Vagina (tissue), 2 donors: Measurements from ENCODE around the gene NPTX1. TPM values are rescaled to one million over a fixed set of nuclear protein-coding genes. Genes with fewer than 3 reads are reported as not detected.

Experiments
- DNase-seq, 2 donors: peaks; one replicate each; pipeline ENCODE4 v3.0.0-alpha.2; 2017; ENCODE audit errors: extremely low spot score in 2 of 2
- H3K27ac ChIP-seq: fragments of 200-600 bp; sonication (generic); one replicate; pipeline ENCODE4 v1.5.1; 2019
- H3K27me3 ChIP-seq: fragments of 200-600 bp; sonication (generic); one replicate; pipeline ENCODE4 v1.5.1; 2019
- H3K36me3 ChIP-seq, 2 donors: fragments of 200-600 bp; sonication (generic); one replicate each; pipeline ENCODE4 v1.5.1; 2017 to 2019
- H3K4me1 ChIP-seq: fragments of 200-600 bp; sonication (generic); one replicate; pipeline ENCODE4 v1.5.1; 2019
- H3K4me3 ChIP-seq, 2 donors: fragments of 200-600 bp; sonication (generic); 1 replicate in 1 of 2; 2 replicates in 1 of 2; pipeline ENCODE4 v1.5.1; 2016 to 2019
- H3K9me3 ChIP-seq: fragments of 200-600 bp; sonication (generic); one replicate; pipeline ENCODE4 v1.5.1; 2019
- POLR2A ChIP-seq, 2 donors: fragments of 450-650 bp; IDR thresholded peaks; one replicate each; pipeline ENCODE4 v1.6.1; 2017; ENCODE audit warnings: antibody characterized with exemption in 2 of 2, mild to moderate bottlenecking in 2 of 2, moderate library complexity in 2 of 2
- POLR2AphosphoS5 ChIP-seq, 2 donors: sonication (generic); formaldehyde crosslinking; IDR thresholded peaks; one replicate each; pipeline ENCODE4 v1.9.0; 2017; ENCODE audit warnings: antibody characterized with exemption in 2 of 2, mild to moderate bottlenecking in 2 of 2, low read depth in 1 of 2; ENCODE audit not compliant: insufficient read depth in 1 of 2
- intact Hi-C: fragments of 100-400 bp; cut with DNase I; formaldehyde crosslinking; loops from one replicate; pipeline ENCODE4 v1.15.1; 2023
- total RNA-seq: library from RNA; depleted of rRNA; stranded (reverse); fragments of >200 nt; gene quantifications from one replicate; pipeline ENCODE4 v1.2.3, GENCODE V29; 2016
- TF ChIP-seq, protein P1 (sequence below), 3 experiments: fragments of 450-650 bp in 2 of 3; fragments of 200-600 bp in 1 of 3; sonication (generic) in 1 of 3; IDR thresholded peaks; one replicate each; pipeline ENCODE4 v1.5.1; 2017 to 2019; ENCODE audit warnings: antibody characterized with exemption in 3 of 3, mild to moderate bottlenecking in 2 of 3, moderate library complexity in 2 of 3

The NPTX1 gene
- total RNA-seq, 1 donor from 2014 or later, result 0.49 TPM

DNA sequence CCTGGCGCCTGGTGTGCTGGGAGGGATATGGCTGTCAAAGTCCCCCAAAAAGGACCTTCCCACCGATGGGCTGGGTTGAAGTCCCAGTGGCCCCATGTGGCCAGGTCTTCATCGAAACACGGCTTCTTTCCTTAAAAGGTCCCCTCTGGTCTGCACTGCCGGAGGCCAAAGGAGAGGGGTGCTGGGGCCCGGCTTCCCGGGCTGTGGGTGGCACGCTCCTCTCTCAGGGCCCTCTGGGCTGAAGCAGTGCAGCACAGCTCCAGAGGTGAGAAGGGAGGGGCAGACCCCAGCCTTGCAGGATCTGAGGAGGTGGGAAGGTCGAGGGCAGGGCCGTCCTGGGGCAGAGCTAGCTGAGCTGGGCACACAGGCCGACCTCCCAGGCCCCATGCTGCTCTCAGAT, 6.7 kb downstream of the NPTX1 start:
- Histone ChIP-seq H3K4me3 (no peak overlapping the region), H3K36me3 (no peaks in the 10 kb centered on the region), H3K4me1 (peaks cover 4% of the 10 kb centered on the region), H3K27ac (no peak overlapping the region), H3K9me3 (no peaks in the 10 kb centered on the region), H3K27me3 (no peaks in the 10 kb centered on the region)
- intact Hi-C loops, result no loop called here
- TF ChIP-seq, protein P1, sequence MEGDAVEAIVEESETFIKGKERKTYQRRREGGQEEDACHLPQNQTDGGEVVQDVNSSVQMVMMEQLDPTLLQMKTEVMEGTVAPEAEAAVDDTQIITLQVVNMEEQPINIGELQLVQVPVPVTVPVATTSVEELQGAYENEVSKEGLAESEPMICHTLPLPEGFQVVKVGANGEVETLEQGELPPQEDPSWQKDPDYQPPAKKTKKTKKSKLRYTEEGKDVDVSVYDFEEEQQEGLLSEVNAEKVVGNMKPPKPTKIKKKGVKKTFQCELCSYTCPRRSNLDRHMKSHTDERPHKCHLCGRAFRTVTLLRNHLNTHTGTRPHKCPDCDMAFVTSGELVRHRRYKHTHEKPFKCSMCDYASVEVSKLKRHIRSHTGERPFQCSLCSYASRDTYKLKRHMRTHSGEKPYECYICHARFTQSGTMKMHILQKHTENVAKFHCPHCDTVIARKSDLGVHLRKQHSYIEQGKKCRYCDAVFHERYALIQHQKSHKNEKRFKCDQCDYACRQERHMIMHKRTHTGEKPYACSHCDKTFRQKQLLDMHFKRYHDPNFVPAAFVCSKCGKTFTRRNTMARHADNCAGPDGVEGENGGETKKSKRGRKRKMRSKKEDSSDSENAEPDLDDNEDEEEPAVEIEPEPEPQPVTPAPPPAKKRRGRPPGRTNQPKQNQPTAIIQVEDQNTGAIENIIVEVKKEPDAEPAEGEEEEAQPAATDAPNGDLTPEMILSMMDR (IDR thresholded peaks at IDR 0.05), result no peak
- TF ChIP-seq POLR2AphosphoS5 (IDR thresholded peaks at IDR 0.05; ENCODE audit: insufficient read depth in 1 of 2, low read depth in 1 of 2) (no peak), POLR2A (IDR thresholded peaks at IDR 0.05) (no peak)
- DNase-seq, result no peak

DNA sequence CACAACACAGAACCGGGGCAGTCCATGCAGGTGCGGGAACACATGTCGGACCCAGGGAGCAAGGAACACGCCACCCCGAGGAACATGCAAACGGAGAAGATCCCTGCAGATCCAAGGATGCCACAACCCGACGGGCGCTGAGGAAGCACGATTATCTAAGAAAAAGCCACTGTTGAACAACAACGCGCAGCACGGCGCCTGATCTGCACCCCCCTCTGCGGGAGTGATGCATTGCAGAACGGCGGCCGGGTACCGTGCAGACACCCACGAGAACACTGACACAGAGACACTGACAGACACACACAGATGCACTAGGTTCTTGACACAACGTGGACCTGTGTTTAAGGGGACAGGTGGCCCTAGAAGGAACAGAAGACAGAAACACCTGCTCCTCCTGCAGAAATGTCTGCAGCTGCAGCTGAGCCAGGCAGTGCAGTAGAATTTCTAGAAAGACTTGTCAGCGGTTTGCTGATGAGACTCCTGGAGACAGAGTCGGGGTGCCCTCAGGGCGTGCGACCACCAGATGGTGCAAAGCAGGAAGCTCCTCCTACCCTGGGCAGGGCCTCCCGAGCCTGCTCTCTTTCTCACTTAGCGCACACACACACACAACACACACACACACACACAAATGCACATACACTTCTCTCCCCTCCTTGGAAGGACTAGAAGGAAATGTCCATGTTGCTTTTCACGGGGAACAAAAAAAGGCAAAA, 7.5 kb downstream of the NPTX1 start:
- no peaks in the 10 kb centered on the region for H3K36me3 ChIP-seq
- TF ChIP-seq POLR2AphosphoS5 (IDR thresholded peaks at IDR 0.05; ENCODE audit: insufficient read depth in 1 of 2, low read depth in 1 of 2), result no peak
- TF ChIP-seq POLR2A (IDR thresholded peaks at IDR 0.05), result no peak
- TF ChIP-seq, protein P1 (IDR thresholded peaks at IDR 0.05), result no peak

DNA sequence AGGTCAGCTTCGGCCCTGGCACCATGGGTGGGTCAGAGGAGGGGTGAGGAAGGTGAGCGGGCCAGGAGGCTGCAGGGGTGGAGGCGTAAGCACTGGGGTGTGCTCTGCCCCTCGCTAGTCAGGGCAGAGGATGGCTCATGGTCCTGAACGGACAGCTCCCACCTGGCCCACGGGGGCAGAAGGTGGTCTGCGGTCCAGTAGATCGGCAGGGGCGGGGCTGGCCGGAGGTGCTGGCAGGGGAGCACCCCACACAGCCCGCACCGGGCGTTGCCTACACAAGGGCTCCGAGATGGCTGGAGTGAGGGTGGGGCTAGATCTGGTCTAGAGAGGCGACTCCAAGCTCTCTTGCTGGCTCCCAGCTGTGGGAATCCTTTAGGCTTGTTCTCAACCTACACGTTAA, 8.2 kb downstream of the NPTX1 start:
- DNase-seq, result no peak
- H3K9me3 ChIP-seq, result no peaks in the 10 kb centered on the region
- no peaks in the 10 kb centered on the region for H3K36me3 ChIP-seq
- intact Hi-C loops, result no loop called here
- H3K4me3 ChIP-seq, result no peak overlapping the region
- no peak overlapping the region for H3K27ac ChIP-seq
- no peaks in the 10 kb centered on the region for H3K27me3 ChIP-seq
- TF ChIP-seq POLR2A (IDR thresholded peaks at IDR 0.05) (no peak), POLR2AphosphoS5 (IDR thresholded peaks at IDR 0.05; ENCODE audit: insufficient read depth in 1 of 2, low read depth in 1 of 2) (no peak)
- TF ChIP-seq, protein P1 (IDR thresholded peaks at IDR 0.05), result no peak
- no peaks in the 10 kb centered on the region for H3K4me1 ChIP-seq

More for the DNA sequence above, 7.5 kb downstream of the NPTX1 start:
- no peak for DNase-seq
- intact Hi-C loops, result no loop called here
- Histone ChIP-seq H3K4me3 (no peak overlapping the region), H3K4me1 (no peaks in the 10 kb centered on the region), H3K27ac (no peak overlapping the region), H3K27me3 (no peaks in the 10 kb centered on the region), H3K9me3 (no peaks in the 10 kb centered on the region)

DNA sequence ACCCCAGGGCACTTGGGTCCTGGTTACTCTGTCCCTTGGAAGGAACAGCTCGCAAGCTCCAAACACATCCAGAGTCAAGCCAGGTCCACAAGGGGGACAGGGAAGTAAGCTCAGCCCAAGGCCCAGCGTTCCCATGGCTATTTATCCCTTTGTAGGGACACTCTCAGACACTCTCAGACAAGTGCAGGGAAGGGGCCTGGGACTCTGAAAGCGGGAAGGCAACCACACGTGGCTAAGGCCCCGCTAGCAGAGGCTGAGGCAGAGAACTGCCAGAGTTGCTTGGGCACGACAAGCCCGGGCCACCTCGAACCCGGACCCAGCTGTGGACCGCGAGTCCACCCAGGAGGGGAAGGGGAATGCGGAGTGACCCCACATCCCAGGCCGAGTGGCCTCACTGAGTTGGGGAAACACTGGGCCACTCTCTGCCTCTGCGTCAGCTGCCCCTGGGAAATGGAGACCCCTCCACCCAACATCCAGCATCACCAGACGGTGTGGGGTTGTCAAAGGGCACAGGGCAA, 10.2 kb downstream of the NPTX1 start:
- intact Hi-C loops, result no loop called here
- DNase-seq, result no peak
- H3K4me3 ChIP-seq, result no peak overlapping the region
- H3K4me1 ChIP-seq, result no peaks in the 10 kb centered on the region
- H3K9me3 ChIP-seq, result no peaks in the 10 kb centered on the region
- no peaks in the 10 kb centered on the region for H3K36me3 ChIP-seq
- TF ChIP-seq POLR2AphosphoS5 (IDR thresholded peaks at IDR 0.05; ENCODE audit: insufficient read depth in 1 of 2, low read depth in 1 of 2) (no peak), POLR2A (IDR thresholded peaks at IDR 0.05) (no peak)
- TF ChIP-seq, protein P1 (IDR thresholded peaks at IDR 0.05), result no peak
- no peak overlapping the region for H3K27ac ChIP-seq
- no peaks in the 10 kb centered on the region for H3K27me3 ChIP-seq

DNA sequence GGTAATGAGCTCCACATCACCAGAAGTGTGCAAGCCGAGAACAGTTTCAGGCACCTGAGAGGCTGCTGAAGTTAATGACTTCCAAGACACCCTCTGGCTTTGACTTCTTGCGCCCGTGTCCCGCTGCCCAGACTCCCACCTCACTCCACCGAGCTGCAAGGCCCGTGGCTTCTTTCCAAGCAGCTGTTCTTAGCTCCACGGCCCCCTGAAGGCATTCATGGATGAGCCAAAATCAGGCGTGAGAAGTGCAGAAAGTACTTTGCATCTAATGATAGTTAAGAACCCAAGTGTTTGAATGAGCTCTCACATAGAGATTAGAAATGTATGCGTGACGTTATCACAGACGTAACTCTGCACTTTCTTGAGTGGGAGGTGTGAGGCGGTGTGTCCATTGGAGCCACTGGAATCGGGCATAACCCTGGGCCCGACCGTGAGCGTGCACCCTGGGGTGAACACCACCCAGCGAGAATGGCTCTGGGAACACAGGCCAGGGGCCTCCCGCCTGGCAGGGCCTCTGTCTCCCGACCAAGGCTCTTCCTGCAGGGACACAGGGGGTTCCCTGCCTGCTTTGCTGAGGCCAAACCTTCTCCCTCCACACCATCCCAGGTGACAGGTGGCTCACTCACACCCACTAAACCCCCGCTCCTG, 11.0 kb downstream of the NPTX1 start:
- no peaks in the 10 kb centered on the region for H3K27me3 ChIP-seq
- H3K4me1 ChIP-seq, result no peaks in the 10 kb centered on the region
- TF ChIP-seq POLR2A (IDR thresholded peaks at IDR 0.05) (no peak), POLR2AphosphoS5 (IDR thresholded peaks at IDR 0.05; ENCODE audit: insufficient read depth in 1 of 2, low read depth in 1 of 2) (no peak)
- TF ChIP-seq, protein P1 (IDR thresholded peaks at IDR 0.05), result no peak
- no peak overlapping the region for H3K27ac ChIP-seq
- H3K4me3 ChIP-seq, result no peak overlapping the region
- no peak for DNase-seq
- H3K36me3 ChIP-seq, result no peaks in the 10 kb centered on the region
- intact Hi-C loops, result no loop called here
- H3K9me3 ChIP-seq, result no peaks in the 10 kb centered on the region
